IMR-90 (cell line): ENCODE data around the gene PSMA7. TPM values are rescaled to one million over a fixed set of nuclear protein-coding genes. Genes with fewer than 3 reads are reported as not detected.

Experiments used
- ATAC-seq: fragments of 200-7000 bp; cut with Tn5 transposase; 2 replicates; pipeline ENCODE4 v1.9.1; 2020; ENCODE audit warnings: low read depth, mild to moderate bottlenecking, moderate library complexity
- BruUV-seq: library from RNA; stranded (reverse); fragments of 400-500 nt; replicated peaks from 2 replicates; lab custom pipeline; 2021; lab: Mats Ljungman, UMichigan
- CTCF ChIA-PET: fragments of 300-600 bp; formaldehyde crosslinking; extraction: SDS; loops from one replicate; lab custom pipeline; 2021; ENCODE audit warnings: antibody characterized with exemption; lab: Yijun Ruan, JAX
- POLR2A ChIA-PET: fragments of 300-600 bp; sonication (Branson Sonifier 250); formaldehyde crosslinking; loops from one replicate; lab custom pipeline; 2022; ENCODE audit warnings: antibody characterized with exemption; ENCODE audit not compliant: unreplicated experiment; lab: Charles Lee
- DNase-seq: peaks from one replicate; pipeline ENCODE4 v3.0.0; 2013
- H2AFZ ChIP-seq: replicated peaks from 2 replicates; pipeline ENCODE3; 2013; ENCODE audit warnings: low read length, mild to moderate bottlenecking; ENCODE audit not compliant: poor library complexity
- H2AK5ac ChIP-seq: 2 replicates; pipeline ENCODE4 v1.6.1; 2013; ENCODE audit warnings: low read depth, low read length, inconsistent platforms
- H2AK9ac ChIP-seq: replicated peaks from 2 replicates; pipeline ENCODE3; 2013; ENCODE audit warnings: mild to moderate bottlenecking, low read depth, low read length, moderate library complexity; ENCODE audit not compliant: poor library complexity
- H2BK120ac ChIP-seq: 2 replicates; pipeline ENCODE4 v1.6.1; 2013; ENCODE audit warnings: low read depth, low read length, inconsistent platforms
- H2BK15ac ChIP-seq: 3 replicates; pipeline ENCODE4 v1.6.1; 2013; ENCODE audit warnings: low read depth, low read length, inconsistent platforms
- H2BK20ac ChIP-seq: 2 replicates; pipeline ENCODE4 v1.6.1; 2013; ENCODE audit warnings: low read depth, mild to moderate bottlenecking, inconsistent platforms, low read length, moderate library complexity
- H2BK5ac ChIP-seq: 2 replicates; pipeline ENCODE4 v1.6.1; 2013; ENCODE audit warnings: mild to moderate bottlenecking, low read depth, low read length, inconsistent platforms; ENCODE audit not compliant: poor library complexity, severe bottlenecking
- H3K14ac ChIP-seq: replicated peaks from 2 replicates; pipeline ENCODE4 v1.6.1; 2013; ENCODE audit warnings: low read depth, low read length, inconsistent platforms
- H3K18ac ChIP-seq: 2 replicates; pipeline ENCODE4 v1.6.1; 2013; ENCODE audit warnings: low read depth, low read length, control low read depth
- H3K23ac ChIP-seq: 2 replicates; pipeline ENCODE4 v1.6.1; 2013; ENCODE audit warnings: low read depth, low read length, inconsistent platforms
- H3K27ac ChIP-seq: 2 replicates; pipeline ENCODE4 v1.5.1; 2013; ENCODE audit warnings: mild to moderate bottlenecking, control low read depth, low read length; ENCODE audit not compliant: insufficient read depth
- H3K27me3 ChIP-seq: 2 replicates; pipeline ENCODE4 v1.6.1; 2013; ENCODE audit warnings: low read length; ENCODE audit not compliant: control insufficient read depth, insufficient read depth
- H3K36me3 ChIP-seq: 2 replicates; pipeline ENCODE4 v1.6.1; 2013; ENCODE audit warnings: low read length, mixed read lengths; ENCODE audit not compliant: control insufficient read depth, insufficient read depth
- H3K4ac ChIP-seq: 2 replicates; pipeline ENCODE4 v1.6.1; 2013; ENCODE audit warnings: low read depth, low read length, inconsistent platforms
- H3K4me1 ChIP-seq: 2 replicates; pipeline ENCODE4 v1.6.1; 2013; ENCODE audit warnings: low read length, mixed read lengths; ENCODE audit not compliant: control insufficient read depth, insufficient read depth
- H3K4me2 ChIP-seq: 2 replicates; pipeline ENCODE4 v1.6.1; 2013; ENCODE audit warnings: low read depth, mild to moderate bottlenecking, control low read depth, low read length, moderate library complexity
- H3K4me3 ChIP-seq: 2 replicates; pipeline ENCODE4 v1.5.1; 2013; ENCODE audit warnings: low read depth, mild to moderate bottlenecking, control low read depth, low read length, moderate library complexity; ENCODE audit not compliant: insufficient read depth
- H3K56ac ChIP-seq: 2 replicates; pipeline ENCODE4 v1.6.1; 2013; ENCODE audit warnings: low read length, inconsistent platforms; ENCODE audit not compliant: insufficient read depth; ENCODE audit errors: extremely low read depth
- H3K79me1 ChIP-seq, 2 experiments: 2 replicates each; pipeline ENCODE4 v1.6.1; 2013; ENCODE audit warnings: low read length in 2 of 2, inconsistent platforms in 1 of 2, low read depth in 1 of 2
- H3K9ac ChIP-seq: 2 replicates; pipeline ENCODE4 v1.6.1; 2013; ENCODE audit warnings: low read depth, low read length, control low read depth
- H3K9me1 ChIP-seq: 2 replicates; pipeline ENCODE4 v1.6.1; 2013; ENCODE audit warnings: low read length, inconsistent platforms; ENCODE audit not compliant: insufficient read depth
- H3K9me3 ChIP-seq: 2 replicates; pipeline ENCODE4 v1.6.1; 2013; ENCODE audit warnings: low read length; ENCODE audit not compliant: control insufficient read depth, insufficient read depth
- H4K20me1 ChIP-seq: 2 replicates; pipeline ENCODE4 v1.6.1; 2013; ENCODE audit warnings: low read length, inconsistent platforms; ENCODE audit not compliant: insufficient read depth
- H4K5ac ChIP-seq: 2 replicates; pipeline ENCODE4 v1.6.1; 2013; ENCODE audit warnings: mild to moderate bottlenecking, low read depth, low read length, control low read depth
- H4K8ac ChIP-seq, 2 experiments: 2 replicates each; pipeline ENCODE4 v1.6.1; 2013; ENCODE audit warnings: low read depth in 2 of 2, low read length in 2 of 2, control low read depth in 1 of 2, inconsistent platforms in 1 of 2
- H4K91ac ChIP-seq: 2 replicates; pipeline ENCODE4 v1.6.1; 2013; ENCODE audit warnings: low read depth, low read length, inconsistent platforms; ENCODE audit not compliant: insufficient read depth
- BHLHE40 ChIP-seq: fragments of 150-350 bp; IDR thresholded peaks from 2 replicates; pipeline ENCODE4 v1.6.1; 2016; ENCODE audit warnings: mild to moderate bottlenecking, low read depth, low read length
- CEBPB ChIP-seq: IDR thresholded peaks from 2 replicates; pipeline ENCODE4 v1.6.1; 2012; ENCODE audit warnings: low read depth, low read length, improper control_type of control experiment
- CHD1 ChIP-seq: IDR thresholded peaks from 2 replicates; pipeline ENCODE4 v1.6.1; 2012; ENCODE audit warnings: low read depth, low read length, improper control_type of control experiment
- FOS ChIP-seq: fragments of 150-350 bp; IDR thresholded peaks from 2 replicates; pipeline ENCODE4 v1.6.1; 2016; ENCODE audit warnings: low read depth, low read length
- MAFK ChIP-seq: IDR thresholded peaks from 2 replicates; pipeline ENCODE4 v1.6.1; 2012; ENCODE audit warnings: low read depth, low read length, improper control_type of control experiment
- MAZ ChIP-seq: IDR thresholded peaks from 2 replicates; pipeline ENCODE4 v1.6.1; 2012; ENCODE audit warnings: low read depth, mild to moderate bottlenecking, low read length, improper control_type of control experiment, moderate library complexity, borderline replicate concordance
- MXI1 ChIP-seq: IDR thresholded peaks from 2 replicates; pipeline ENCODE4 v1.6.1; 2012; ENCODE audit warnings: low read depth, mild to moderate bottlenecking, low read length, moderate library complexity, borderline replicate concordance
- NFE2L2 ChIP-seq: fragments of 150-350 bp; IDR thresholded peaks from 2 replicates; pipeline ENCODE4 v1.6.1; 2016; ENCODE audit warnings: low read depth, mild to moderate bottlenecking, low read length
- POLR2A ChIP-seq: IDR thresholded peaks from 2 replicates; pipeline ENCODE4 v1.6.1; 2012; ENCODE audit warnings: mild to moderate bottlenecking, low read depth, low read length
- RAD21 ChIP-seq: IDR thresholded peaks from 2 replicates; pipeline ENCODE4 v1.6.1; 2012; ENCODE audit warnings: low read length, improper control_type of control experiment
- RCOR1 ChIP-seq: IDR thresholded peaks from 2 replicates; pipeline ENCODE4 v1.6.1; 2012; ENCODE audit warnings: mild to moderate bottlenecking, low read length, improper control_type of control experiment; ENCODE audit not compliant: insufficient replicate concordance
- RFX5 ChIP-seq: IDR thresholded peaks from 2 replicates; pipeline ENCODE4 v1.8.0; 2012; ENCODE audit warnings: low read depth, mild to moderate bottlenecking, low read length, moderate library complexity
- SMC3 ChIP-seq: fragments of 150-350 bp; IDR thresholded peaks from 2 replicates; pipeline ENCODE4 v1.6.1; 2016; ENCODE audit warnings: low read depth, mild to moderate bottlenecking, antibody characterized with exemption, low read length, moderate library complexity
- WGBS, 2 experiments: methylation state at CpG; one replicate each; pipeline versions ENCODE4 v1.1.5 to v1.1.7; 2013; ENCODE audit warnings: missing lambda C conversion rate in 2 of 2; ENCODE audit not compliant: insufficient read length in 1 of 2; ENCODE audit errors: extremely low coverage in 2 of 2; 5-methylcytosine and 5-hydroxymethylcytosine counted together
- dilution Hi-C: fragments of 300-500 bp; cut with HindIII; formaldehyde crosslinking; loops from one replicate; pipeline ENCODE4 v1.14.3; 2018; ENCODE audit warnings: low sequenced_read_pairs; ENCODE audit not compliant: unreplicated experiment
- in situ Hi-C: fragments of 300-500 bp; cut with MboI; formaldehyde crosslinking; loops from 3 replicates; pipeline ENCODE4 v1.14.3; 2019; ENCODE audit warnings: low sequenced_read_pairs, inconsistent platforms, mixed read lengths
- intact Hi-C: fragments of 100-400 bp; cut with micrococcal nuclease; formaldehyde crosslinking; loops from 2 replicates; pipeline ENCODE4 v1.10.0; 2022
- polyA plus RNA-seq, 3 experiments: library from polyadenylated mRNA; depleted of rRNA; stranded (reverse); fragments of >200 nt; gene quantifications; 2 replicates each; pipeline ENCODE4 v1.2.3, GENCODE V29; 2012; ENCODE audit warnings: low replicate concordance in 1 of 3
- total RNA-seq: library from RNA; depleted of rRNA; stranded (reverse); fragments of >200 nt; gene quantifications from 2 replicates; pipeline ENCODE4 v1.2.3, GENCODE V29; 2012
- TF ChIP-seq, protein P1 (sequence below): fragments of 150-350 bp; IDR thresholded peaks from 2 replicates; pipeline ENCODE4 v1.6.1; 2017; ENCODE audit warnings: mild to moderate bottlenecking, antibody characterized with exemption, low read length, low read depth
- TF ChIP-seq, protein P2 (sequence below): conservative IDR thresholded peaks from 2 replicates; pipeline ENCODE4 v1.5.1; 2012; ENCODE audit warnings: mild to moderate bottlenecking, low read depth, low read length, improper control_type of control experiment
- TF ChIP-seq, protein P3 (sequence below): fragments of 150-350 bp; IDR thresholded peaks from 2 replicates; pipeline ENCODE4 v1.6.1; 2016; ENCODE audit warnings: low read depth, mild to moderate bottlenecking, low read length, moderate library complexity, borderline replicate concordance

Gene PSMA7
- total and polyA plus RNA-seq, 2 of the 4 experiments (the other 2 are of a cell fraction) = 417 to 458 TPM

DNA sequence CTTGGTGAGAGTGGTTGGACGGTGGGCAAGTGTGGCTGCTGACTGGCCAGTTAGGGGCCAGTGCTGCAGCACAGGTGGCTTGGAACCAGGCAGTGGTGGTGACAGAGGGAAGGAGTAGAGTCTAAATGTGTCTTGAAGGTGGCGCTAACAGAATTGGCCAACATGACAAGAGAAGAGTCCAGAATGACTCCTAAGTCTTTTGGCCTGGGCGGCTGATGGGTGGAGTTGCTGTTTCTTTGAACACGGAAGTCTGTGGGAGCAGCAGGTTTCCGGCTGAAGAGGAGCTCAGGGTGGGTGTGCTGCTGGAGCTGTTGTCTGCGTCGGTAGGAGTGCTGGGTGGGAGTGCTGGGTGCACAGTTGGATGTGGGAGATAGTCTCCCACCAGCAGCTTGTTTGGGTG lies 10.8 kb downstream of the PSMA7 start:
- H3K9me1 ChIP-seq = no peaks in the 10 kb centered on the region
- WGBS, 2 experiments = 100% methylated on average over 2 of the region's 7 CpGs; no CpG with 5 or more reads in 1 of the 2 experiments
- H4K5ac ChIP-seq = no peak overlapping the region
- no peak overlapping the region for H4K91ac ChIP-seq
- no peak overlapping the region for H4K8ac ChIP-seq
- intact Hi-C loops = no loop called here
- peaks cover 9 to 68% of the 10 kb centered on the region in 2 experiments for H3K79me1 ChIP-seq
- no peak overlapping the region for H3K23ac ChIP-seq
- peaks cover 3% of the 10 kb centered on the region; the same call in 1 of the 2 replicates for H3K4me1 ChIP-seq
- H3K4ac ChIP-seq = no peak overlapping the region
- dilution Hi-C loops = no loop called here
- H2BK20ac ChIP-seq = no peak overlapping the region
- H2BK5ac ChIP-seq = no peak overlapping the region
- H4K20me1 ChIP-seq = peaks cover 57% of the 10 kb centered on the region
- POLR2A ChIA-PET = no interaction called here
- H3K56ac ChIP-seq = no peak overlapping the region
- no peak overlapping the region for H2AK9ac ChIP-seq
- BruUV-seq = no TSS peak
- peaks cover 81% of the 10 kb centered on the region for H3K36me3 ChIP-seq
- H2BK120ac ChIP-seq = no peak overlapping the region
- CTCF ChIA-PET = no interaction called here
- DNase-seq (no peak), ATAC-seq (no peak)
- TF ChIP-seq CEBPB (no peak), NFE2L2 (no peak), RCOR1 (no peak), BHLHE40 (no peak), MXI1 (no peak), MAFK (no peak), POLR2A (no peak), RAD21 (no peak), RFX5 (no peak), CHD1 (no peak), MAZ (no peak), FOS (no peak), SMC3 (no peak)
- TF ChIP-seq, protein P1, sequence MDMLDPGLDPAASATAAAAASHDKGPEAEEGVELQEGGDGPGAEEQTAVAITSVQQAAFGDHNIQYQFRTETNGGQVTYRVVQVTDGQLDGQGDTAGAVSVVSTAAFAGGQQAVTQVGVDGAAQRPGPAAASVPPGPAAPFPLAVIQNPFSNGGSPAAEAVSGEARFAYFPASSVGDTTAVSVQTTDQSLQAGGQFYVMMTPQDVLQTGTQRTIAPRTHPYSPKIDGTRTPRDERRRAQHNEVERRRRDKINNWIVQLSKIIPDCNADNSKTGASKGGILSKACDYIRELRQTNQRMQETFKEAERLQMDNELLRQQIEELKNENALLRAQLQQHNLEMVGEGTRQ = no peak
- TF ChIP-seq, protein P2, sequence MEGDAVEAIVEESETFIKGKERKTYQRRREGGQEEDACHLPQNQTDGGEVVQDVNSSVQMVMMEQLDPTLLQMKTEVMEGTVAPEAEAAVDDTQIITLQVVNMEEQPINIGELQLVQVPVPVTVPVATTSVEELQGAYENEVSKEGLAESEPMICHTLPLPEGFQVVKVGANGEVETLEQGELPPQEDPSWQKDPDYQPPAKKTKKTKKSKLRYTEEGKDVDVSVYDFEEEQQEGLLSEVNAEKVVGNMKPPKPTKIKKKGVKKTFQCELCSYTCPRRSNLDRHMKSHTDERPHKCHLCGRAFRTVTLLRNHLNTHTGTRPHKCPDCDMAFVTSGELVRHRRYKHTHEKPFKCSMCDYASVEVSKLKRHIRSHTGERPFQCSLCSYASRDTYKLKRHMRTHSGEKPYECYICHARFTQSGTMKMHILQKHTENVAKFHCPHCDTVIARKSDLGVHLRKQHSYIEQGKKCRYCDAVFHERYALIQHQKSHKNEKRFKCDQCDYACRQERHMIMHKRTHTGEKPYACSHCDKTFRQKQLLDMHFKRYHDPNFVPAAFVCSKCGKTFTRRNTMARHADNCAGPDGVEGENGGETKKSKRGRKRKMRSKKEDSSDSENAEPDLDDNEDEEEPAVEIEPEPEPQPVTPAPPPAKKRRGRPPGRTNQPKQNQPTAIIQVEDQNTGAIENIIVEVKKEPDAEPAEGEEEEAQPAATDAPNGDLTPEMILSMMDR = no peak
- TF ChIP-seq, protein P3, sequence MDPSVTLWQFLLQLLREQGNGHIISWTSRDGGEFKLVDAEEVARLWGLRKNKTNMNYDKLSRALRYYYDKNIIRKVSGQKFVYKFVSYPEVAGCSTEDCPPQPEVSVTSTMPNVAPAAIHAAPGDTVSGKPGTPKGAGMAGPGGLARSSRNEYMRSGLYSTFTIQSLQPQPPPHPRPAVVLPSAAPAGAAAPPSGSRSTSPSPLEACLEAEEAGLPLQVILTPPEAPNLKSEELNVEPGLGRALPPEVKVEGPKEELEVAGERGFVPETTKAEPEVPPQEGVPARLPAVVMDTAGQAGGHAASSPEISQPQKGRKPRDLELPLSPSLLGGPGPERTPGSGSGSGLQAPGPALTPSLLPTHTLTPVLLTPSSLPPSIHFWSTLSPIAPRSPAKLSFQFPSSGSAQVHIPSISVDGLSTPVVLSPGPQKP = no peak
- H3K14ac ChIP-seq = no peak overlapping the region
- no peak overlapping the region for H2AFZ ChIP-seq
- H3K18ac ChIP-seq = no peak overlapping the region
- no peak overlapping the region for H3K4me3 ChIP-seq
- no peak overlapping the region for H3K4me2 ChIP-seq
- no peak overlapping the region for H2AK5ac ChIP-seq
- no peak overlapping the region for H3K27ac ChIP-seq
- in situ Hi-C loops = no loop called here
- H3K9ac ChIP-seq = no peak overlapping the region
- no peak overlapping the region for H2BK15ac ChIP-seq
- no peaks in the 10 kb centered on the region for H3K27me3 ChIP-seq
- no peaks in the 10 kb centered on the region for H3K9me3 ChIP-seq
